Ovary (tissue), 3 donors: Measurements from ENCODE around the gene IL10RA.

Experiments used
- EP300 ChIP-seq: sonication (generic); formaldehyde crosslinking; IDR thresholded peaks from one replicate; pipeline ENCODE4 v1.6.1; 2017; ENCODE audit warnings: antibody characterized with exemption
- TF ChIP-seq, protein P1 (sequence below), 3 donors: fragments of 450-650 bp in 2 of 3; fragments of 200-600 bp in 1 of 3; IDR thresholded peaks; one replicate each; pipeline versions ENCODE4 v1.5.1 to v1.8.0; 2016 to 2022; ENCODE audit warnings: antibody characterized with exemption in 3 of 3, mild to moderate bottlenecking in 1 of 3
- donor health status: DM: no; HTN: no; CAD: no.

DNA sequence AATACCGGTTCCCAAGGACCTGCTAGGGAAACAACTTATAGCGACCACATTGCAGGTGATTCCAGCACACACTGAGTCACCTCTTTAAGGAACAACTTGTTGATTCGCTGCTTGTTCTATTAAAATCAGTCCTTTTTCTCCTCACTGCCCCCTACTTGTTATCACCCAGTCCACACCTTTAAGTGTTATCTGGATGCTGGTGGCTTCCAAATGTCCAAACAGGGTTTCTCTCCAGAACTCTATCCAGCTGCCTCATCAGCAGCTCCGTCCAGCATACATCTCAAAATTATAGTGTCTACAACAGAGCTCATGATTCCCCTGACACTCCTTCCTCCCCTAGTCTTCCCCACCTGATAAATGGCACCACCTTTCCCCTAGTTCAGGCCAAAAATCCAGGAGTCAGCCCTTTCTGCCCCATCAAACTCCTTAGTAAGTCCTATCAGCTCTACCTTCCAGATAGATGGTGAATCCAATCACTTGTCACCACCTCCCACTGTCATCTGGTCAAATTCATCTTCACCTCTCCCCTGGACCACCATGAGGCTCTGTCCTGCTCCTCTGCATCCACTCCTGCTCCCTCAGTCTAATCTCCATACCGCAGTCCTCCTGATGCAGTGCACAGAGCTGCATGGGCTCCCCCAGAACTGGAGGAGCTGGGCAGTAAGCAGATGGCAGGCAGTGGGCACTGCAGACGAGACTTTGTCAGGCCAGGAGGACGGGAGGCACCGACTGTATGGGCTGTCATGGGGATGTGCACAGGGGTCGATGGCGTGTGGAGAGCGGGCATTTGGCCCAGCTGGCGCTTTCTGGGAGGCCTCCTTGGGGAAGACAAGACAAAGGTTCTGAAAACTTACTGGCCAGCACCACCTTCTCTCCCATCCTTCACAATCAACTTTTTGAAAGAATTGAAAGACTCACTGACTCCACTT lies 19.3 kb downstream of the IL10RA start:
- TF ChIP-seq, protein P1, sequence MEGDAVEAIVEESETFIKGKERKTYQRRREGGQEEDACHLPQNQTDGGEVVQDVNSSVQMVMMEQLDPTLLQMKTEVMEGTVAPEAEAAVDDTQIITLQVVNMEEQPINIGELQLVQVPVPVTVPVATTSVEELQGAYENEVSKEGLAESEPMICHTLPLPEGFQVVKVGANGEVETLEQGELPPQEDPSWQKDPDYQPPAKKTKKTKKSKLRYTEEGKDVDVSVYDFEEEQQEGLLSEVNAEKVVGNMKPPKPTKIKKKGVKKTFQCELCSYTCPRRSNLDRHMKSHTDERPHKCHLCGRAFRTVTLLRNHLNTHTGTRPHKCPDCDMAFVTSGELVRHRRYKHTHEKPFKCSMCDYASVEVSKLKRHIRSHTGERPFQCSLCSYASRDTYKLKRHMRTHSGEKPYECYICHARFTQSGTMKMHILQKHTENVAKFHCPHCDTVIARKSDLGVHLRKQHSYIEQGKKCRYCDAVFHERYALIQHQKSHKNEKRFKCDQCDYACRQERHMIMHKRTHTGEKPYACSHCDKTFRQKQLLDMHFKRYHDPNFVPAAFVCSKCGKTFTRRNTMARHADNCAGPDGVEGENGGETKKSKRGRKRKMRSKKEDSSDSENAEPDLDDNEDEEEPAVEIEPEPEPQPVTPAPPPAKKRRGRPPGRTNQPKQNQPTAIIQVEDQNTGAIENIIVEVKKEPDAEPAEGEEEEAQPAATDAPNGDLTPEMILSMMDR (IDR thresholded peaks at IDR 0.05), result no peak
- TF ChIP-seq EP300, result no peak
